GM18507 (cell line): ENCODE results near the gene KCTD8.

Source experiments
- DNase-seq: peaks from one replicate; pipeline ENCODE4 v3.0.0; 2011; ENCODE audit warnings: low read depth; ENCODE audit not compliant: insufficient read length; ENCODE audit errors: extremely low spot score
- FAIRE-seq: peaks from 2 replicates; lab custom pipeline; 2011; peaks lifted over from hg19 to GRCh38; lab: Jason Lieb, UNC

KCTD8 gene

GRCh38 chr4:44448521-44449461, at the start of gene KCTD8:
Gene KCTD8 (minus strand): TSS chr4:44448809.
- DNase-seq (peak; percentile 54), FAIRE-seq (peak; percentile 61)

GRCh38 chr4:44494810-44495701, 46.4 kb upstream of the KCTD8 start:
- DNase-seq, result no peak
- FAIRE-seq, result no peak

- DNase-seq (no peak), FAIRE-seq (no peak)
Observed at GRCh38 chr4:44493924-44494323, 45.3 kb upstream of the KCTD8 start.

- no peak for FAIRE-seq
Observed at GRCh38 chr4:44487341-44487740, 38.7 kb upstream of the KCTD8 start.

GRCh38 chr4:44479731-44480130, 31.1 kb upstream of the KCTD8 start:
- DNase-seq (no peak), FAIRE-seq (no peak)

More at GRCh38 chr4:44487341-44487740, 38.7 kb upstream of the KCTD8 start:
- no peak for DNase-seq

- DNase-seq, result no peak
- no peak for FAIRE-seq
Observed at GRCh38 chr4:44462259-44462658, 13.7 kb upstream of the KCTD8 start.

- DNase-seq, result no peak
- no peak for FAIRE-seq
Observed at GRCh38 chr4:44447563-44448504, 775 bp downstream of the KCTD8 start.

- no peak for DNase-seq
- no peak for FAIRE-seq
Observed at GRCh38 chr4:44446801-44447562, 1.6 kb downstream of the KCTD8 start.

- DNase-seq (no peak), FAIRE-seq (no peak)
Observed at GRCh38 chr4:44446191-44446590, 2.4 kb downstream of the KCTD8 start.

- DNase-seq (no peak), FAIRE-seq (no peak)
Observed at GRCh38 chr4:44438687-44439086, 9.9 kb downstream of the KCTD8 start.

GRCh38 chr4:44434247-44434646, 14.4 kb downstream of the KCTD8 start:
- DNase-seq (no peak), FAIRE-seq (no peak)

- no peak for DNase-seq
- FAIRE-seq, result no peak
Observed at GRCh38 chr4:44425614-44426208, 22.9 kb downstream of the KCTD8 start.

- FAIRE-seq (no peak), DNase-seq (no peak)
Observed at GRCh38 chr4:44422912-44423311, 25.7 kb downstream of the KCTD8 start.

- no peak for FAIRE-seq
Observed at GRCh38 chr4:44421330-44422065, 27.1 kb downstream of the KCTD8 start.

GRCh38 chr4:44415251-44415650, 33.4 kb downstream of the KCTD8 start:
- DNase-seq, result no peak
- FAIRE-seq, result no peak

More at GRCh38 chr4:44421330-44422065, 27.1 kb downstream of the KCTD8 start:
- no peak for DNase-seq

GRCh38 chr4:44368413-44369167, 80.0 kb downstream of the KCTD8 start:
- DNase-seq (no peak), FAIRE-seq (no peak)

- no peak for FAIRE-seq
- no peak for DNase-seq
Observed at GRCh38 chr4:44354172-44354571, 94.4 kb downstream of the KCTD8 start.
